NCI-H1105 (cell line): ENCODE results near the gene SPTB.

Experiments
- DNase-seq: peaks from one replicate; lab custom pipeline; 2025; lab: John Stamatoyannopoulos, UW

Gene SPTB

DNA sequence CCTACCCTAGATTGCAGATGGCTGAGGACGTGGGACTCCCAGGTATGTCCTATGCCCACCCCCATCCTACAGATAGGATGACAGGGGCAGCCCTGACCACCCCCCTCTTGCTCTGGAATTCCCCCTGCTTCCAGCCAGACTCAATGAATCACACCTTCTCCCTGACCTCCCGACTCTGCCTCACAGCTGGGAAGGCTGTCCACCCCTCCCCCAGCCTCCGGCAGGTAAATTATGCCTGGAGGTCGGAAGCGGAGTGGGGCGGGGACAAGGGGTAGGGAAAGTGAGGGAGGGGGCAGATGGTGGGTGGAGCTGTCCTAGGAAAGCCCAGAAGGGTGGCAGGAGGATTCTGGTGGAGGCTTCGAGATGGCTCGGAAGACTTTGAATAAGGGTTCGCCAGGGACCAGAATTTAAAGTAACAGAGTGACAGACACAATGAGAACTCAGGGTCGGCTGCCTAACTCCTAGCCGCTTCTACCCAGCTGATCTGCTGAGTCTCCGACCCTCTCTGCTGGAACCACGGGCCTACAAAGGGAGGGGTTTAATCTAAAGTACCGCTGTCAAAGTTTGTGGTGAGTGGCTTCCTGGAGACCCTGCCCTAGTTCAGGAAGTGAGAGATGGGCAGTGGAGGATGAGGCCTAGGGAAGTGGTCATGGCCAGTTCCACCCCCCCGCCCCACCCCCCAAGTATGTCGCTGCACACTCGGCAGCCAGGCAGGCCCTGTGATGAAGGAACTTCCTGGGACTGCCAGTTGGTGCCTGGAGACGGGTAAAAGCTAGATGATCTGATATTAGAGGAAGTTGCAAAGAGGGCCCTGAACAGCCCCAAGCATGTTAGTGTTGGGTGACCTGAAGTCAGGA lies 171.3 kb downstream of the SPTB start:
- DNase-seq = no peak

DNA sequence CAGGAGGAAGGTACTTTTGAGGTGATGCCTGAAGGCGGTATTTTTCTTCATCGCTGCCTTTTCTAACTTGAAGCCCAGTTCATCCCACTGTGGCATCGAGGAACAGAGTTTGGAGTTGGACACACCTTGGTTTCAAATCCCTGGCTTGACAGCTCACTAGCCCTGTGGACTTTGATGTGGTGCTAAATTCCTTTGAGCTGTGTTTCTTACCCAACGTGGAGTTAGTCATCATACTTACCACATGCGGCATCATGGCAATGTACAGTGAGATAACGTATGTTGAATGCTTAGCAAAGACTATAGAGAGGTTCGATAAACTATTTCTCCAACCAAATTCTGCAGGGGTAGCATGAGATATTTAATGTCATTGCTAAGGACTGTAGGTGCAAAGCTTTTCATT lies 172.0 kb downstream of the SPTB start:
- DNase-seq = no peak

GRCh38 chr14:64706593-64707193 lies 173.0 kb downstream of the SPTB start:
- no peak for DNase-seq

- DNase-seq = no peak
Measured at GRCh38 chr14:64706119-64706592, 173.6 kb downstream of the SPTB start.

DNA sequence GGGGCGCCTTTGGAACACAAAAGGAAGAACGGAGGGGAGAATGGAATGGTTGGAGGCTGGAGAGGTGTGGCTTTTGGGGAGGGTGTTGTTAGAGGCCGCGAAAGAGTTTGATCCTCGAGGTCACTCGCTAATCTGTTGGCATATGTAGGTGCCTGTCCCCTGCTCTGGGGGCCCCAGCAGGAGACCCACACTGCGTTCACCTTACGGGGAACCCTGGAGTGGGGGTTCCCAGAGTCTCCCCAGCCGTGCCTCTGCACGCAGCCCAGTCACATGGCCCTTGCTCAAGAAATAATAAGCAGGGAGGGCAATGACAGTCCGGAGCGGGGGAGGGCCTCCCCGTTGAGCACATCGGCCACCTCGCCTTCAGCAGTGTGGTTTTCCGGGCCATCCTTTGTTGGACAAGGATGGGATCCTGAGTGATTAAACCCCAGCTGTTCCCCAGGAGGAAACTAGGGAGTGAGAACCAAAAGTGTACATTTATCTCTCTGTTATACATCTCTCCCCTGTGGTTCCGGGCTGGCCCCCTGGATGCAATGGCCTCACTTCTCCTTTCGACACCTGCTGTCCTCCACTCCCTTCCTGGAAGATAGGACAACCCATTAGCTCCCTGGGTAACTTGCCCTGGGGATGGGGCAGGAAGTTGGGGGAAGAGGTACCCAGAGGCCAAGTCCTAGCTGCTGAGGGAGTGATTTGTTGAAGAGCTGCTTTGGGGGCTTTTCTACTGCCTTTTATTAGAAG lies 174.2 kb downstream of the SPTB start:
- DNase-seq = no peak

DNA sequence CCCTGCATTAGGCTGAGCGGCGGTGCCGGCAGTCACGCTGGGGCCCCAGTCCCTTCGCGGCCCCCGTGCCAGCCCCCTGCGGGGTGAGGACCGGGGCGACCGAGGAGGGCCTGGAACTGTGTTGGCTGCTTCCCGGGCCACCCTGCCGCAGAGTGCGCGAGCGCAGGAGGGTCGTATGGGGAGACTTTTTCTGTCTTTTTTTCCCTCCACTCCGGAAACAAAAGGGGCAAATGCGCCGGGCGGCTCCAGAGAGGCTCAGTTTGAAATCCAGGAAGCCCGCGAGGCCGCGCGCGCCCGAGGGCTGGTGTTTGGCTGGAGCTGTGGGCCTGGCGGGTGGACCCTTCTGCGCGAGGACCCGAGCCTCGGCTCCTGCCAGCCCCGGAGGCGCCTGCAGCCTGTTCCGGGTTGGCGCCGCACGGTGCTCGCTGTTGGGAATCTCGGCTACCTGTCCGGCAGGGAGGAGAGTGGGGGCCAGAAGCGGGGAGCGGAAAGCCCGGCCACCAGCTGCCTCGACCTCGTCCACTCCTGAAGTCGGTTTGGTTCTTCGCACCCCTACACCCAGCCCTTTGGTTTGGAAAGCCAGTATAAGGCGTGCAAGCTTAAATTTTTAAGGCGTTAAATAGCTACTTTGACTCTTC lies 174.8 kb downstream of the SPTB start:
- no peak for DNase-seq

DNA sequence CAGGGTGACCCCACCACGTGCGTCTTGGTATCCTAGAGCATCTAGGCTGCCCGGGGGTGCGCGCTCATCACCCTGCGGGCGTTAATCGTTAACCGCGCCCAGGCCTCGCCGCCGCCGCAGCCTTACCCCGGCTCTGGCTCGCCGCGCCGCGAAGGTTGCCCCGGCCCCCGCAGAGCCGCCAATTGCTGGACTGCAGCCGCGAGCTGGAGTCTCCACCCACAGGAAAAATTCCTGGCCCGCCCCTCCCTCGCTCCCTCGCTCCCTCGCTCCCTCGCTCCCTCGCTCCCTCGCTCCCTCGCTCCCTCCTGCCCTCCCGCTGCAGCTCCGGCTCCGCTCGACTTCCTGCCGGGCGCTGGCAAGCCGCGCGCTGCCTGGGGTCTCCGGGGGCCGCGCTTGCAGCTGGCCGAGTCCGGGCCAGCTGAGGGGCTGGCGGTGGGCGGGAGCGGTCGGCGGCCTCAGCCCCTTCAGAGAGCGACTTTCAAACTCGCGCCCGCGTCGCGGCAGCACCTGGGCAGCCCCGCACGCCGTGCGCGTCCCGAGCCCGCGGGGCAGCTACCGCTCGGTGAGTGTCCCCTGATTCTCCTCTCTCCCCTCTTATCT lies 175.5 kb downstream of the SPTB start, which contains the start of gene PLEKHG3:
Gene PLEKHG3 (plus strand): TSS at position 282 of the 600 bp plus-strand sequence. CDS start 23,208 bp downstream, outside the sequence.
- peak; percentile 79 for DNase-seq

- no peak for DNase-seq
Measured at GRCh38 chr14:64703395-64704142, 176.1 kb downstream of the SPTB start.

DNA sequence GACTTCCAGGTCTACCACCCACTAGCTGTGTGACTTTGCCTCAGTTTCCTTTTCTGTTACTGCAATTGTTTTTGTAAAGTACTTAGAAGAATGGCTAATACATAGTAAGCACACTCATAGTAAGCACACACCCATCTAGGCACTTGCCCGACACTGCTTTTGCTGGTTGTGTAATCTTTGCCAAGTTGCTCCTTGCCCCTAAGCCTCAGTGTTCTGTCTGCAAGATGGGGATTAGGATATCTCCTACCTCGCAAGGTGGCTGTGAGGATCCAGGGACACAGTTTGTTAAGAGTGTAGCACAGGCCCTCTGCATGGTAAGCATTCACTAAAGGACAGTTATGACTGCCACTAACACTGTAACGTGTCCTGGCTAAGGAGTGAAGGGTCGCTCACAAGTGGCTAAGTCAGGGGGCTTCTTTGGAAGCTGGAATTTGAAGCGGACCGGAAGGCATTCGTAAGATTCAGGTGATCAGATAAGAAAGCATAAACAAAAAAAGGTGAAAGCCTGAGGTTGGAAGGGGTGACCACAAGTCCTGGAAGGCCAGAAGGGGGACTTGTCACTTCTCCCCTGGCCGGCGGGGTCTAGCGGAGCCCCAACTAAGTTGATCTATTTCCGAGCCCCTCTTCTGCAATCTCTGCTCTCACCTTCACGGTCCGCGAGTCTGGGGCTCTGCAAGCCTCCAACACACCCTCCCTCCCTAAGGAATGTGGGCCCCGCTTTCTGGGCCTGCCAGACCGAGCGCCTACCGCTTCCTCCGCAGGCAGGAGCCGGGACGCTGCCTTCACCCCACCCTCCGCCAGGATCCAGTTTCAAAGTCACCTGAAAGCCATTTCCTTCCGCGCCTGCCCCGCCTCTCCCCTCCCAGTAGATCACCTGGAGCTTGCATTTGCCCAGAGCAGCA lies 177.0 kb downstream of the SPTB start:
- DNase-seq = peak; percentile 58

DNA sequence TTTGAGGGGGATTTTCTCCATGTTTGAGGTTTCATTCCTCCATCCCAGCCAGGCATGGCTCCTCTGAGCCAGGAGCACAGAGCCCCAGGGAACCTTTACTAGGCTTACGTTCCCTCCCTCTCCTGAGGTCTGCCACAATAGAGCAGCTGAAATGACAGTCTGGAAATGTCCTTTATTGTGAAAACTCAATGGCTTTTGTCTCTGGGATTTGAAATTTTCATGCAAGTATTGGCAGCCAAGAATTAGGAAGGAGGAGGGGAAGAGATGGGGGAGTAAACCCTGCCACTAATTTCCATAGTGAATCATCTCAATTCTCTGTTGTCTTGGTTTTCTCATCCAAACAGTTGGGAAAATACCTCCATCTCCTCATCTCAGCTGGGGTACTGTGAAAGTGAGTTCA lies 178.0 kb downstream of the SPTB start:
- DNase-seq = no peak

DNA sequence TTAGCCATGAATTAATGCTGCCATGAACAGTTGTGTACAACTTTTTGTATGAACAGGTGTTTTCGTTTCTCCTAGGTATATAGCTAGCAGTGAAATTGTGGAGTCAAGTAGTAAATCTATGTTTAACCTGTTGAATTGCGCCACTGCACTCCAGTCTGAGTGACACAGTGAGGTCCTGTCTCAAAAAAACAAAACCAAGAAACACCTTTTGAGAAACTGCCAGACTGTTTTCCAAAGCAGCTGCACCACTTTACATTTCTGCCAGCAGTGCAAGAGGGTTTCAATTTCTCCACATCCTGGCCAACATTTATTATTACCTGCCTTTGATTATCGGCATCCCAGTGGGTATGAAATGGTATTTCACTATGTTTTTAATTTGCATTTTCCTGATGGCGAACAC lies 178.8 kb downstream of the SPTB start:
- no peak for DNase-seq

GRCh38 chr14:64700290-64700689 lies 179.4 kb downstream of the SPTB start:
- no peak for DNase-seq

DNA sequence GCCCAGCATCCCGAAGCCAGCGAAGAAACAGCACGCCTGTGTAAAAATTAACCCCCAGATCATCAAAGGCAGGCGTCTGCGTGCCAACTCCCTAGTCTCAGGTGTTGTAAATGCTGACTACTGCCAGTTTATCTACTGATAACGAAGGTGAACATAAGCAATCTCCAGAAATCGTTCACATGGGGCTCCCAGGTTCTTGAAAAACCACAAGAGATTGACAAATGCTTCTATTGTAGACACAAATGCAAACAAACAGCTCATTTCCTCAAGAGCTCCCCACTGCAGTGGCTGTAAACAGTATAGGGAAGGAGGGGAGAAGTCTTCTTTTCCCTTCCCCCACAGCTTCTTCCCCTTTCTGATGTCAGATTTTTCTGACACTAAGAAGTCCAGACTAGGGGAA lies 180.8 kb downstream of the SPTB start:
- DNase-seq = no peak

DNA sequence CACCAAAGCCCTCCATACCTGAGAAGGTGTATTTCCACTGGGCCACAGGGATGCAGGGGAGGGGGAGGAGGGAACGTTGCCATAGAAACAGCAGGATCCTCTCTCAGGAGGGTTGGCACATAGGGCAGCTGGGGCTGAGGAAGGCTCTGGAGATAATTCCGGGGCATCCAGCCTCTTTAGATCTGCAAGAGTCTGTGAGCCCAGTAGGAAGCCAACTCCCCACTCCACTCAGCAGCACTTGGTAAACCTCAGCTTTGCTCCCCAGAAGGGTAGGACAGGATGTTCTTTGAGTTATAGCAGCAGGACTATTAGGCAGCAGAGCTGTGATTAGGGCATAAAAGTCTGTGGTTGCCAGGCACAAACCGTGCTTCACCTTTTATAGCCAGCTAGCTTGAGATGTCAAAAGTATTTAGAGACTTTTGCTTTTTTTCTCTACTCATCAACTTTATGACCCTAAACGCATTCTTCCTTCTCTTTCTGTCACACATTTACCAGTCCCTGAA lies 183.3 kb downstream of the SPTB start:
- DNase-seq = no peak
